ENCODE measurements around the gene KCNG2. TPM values are rescaled to one million over a fixed set of nuclear protein-coding genes. Genes with fewer than 3 reads are reported as not detected.

KCNG2 gene
- total and polyA plus RNA-seq, 2 of the 8 experiments (the other 6 are each of a cell fraction or from before 2014, with no cell fraction given), result 0.19 to 0.74 TPM

GRCh38 chr18:79804130-79804787, 6.5 kb downstream of the KCNG2 start (continued):
- TF ChIP-seq CTCF (IDR thresholded peaks at IDR 0.05; ENCODE audit: control extremely low read depth in 1 of 3, insufficient read depth in 1 of 3, low read depth in 1 of 3, low read length in 3 of 3) (no peak), CREB1 (IDR thresholded peaks at IDR 0.05) (no peak), HDAC6 (IDR thresholded peaks at IDR 0.05; ENCODE audit: low read depth, low read length) (no peak), CTBP2 (IDR thresholded peaks at IDR 0.05; ENCODE audit: borderline replicate concordance, insufficient read depth, insufficient read length, low read length) (no peak)

Measured in H1 (cell line).